Activated T-cell treated with anti-CD3 and anti-CD28 coated beads, Interleukin-2, amount 50 U/mL, for 72 hours (primary cell): ENCODE data around the gene SLC25A1. TPM values are rescaled to one million over a fixed set of nuclear protein-coding genes. Genes with fewer than 3 reads are reported as not detected.

ENCODE experiments used
- ATAC-seq, 2 donors: fragments of 150-1000 bp; cut with Tn5 transposase; replicated peaks in 1 of 2; 2 replicates each; pipeline ENCODE4 v1.10.0; 2021; ENCODE audit warnings: moderate library complexity in 2 of 2, mild to moderate bottlenecking in 1 of 2
- DNase-seq, 2 donors: peaks; one replicate each; pipeline ENCODE4 v3.0.0; 2021 to 2022; ENCODE audit warnings: mixed read lengths in 1 of 2
- H3K27ac Mint-ChIP-seq: one replicate; pipeline ENCODE4 v1.8.0; 2022; ENCODE audit warnings: mild to moderate bottlenecking, moderate library complexity, mixed read lengths
- H3K27me3 Mint-ChIP-seq: one replicate; pipeline ENCODE4 v1.8.0; 2022; ENCODE audit warnings: low read depth, mixed read lengths
- H3K36me3 Mint-ChIP-seq, 2 donors: one replicate each; pipeline ENCODE4 v1.8.0; 2022; ENCODE audit warnings: mixed read lengths in 2 of 2, mild to moderate bottlenecking in 1 of 2; ENCODE audit not compliant: insufficient read depth in 2 of 2
- H3K4me1 Mint-ChIP-seq: one replicate; pipeline ENCODE4 v1.8.0; 2022; ENCODE audit warnings: low read depth, mixed read lengths
- H3K4me3 Mint-ChIP-seq, 2 donors: one replicate each; pipeline ENCODE4 v1.8.0; 2022; ENCODE audit warnings: mild to moderate bottlenecking in 2 of 2, mixed read lengths in 2 of 2, moderate library complexity in 2 of 2
- H3K9me3 Mint-ChIP-seq, 2 donors: one replicate each; pipeline ENCODE4 v1.8.0; 2022; ENCODE audit warnings: mixed read lengths in 2 of 2
- total RNA-seq, 2 donors: library from RNA; stranded (reverse); gene quantifications; one replicate each; pipeline ENCODE4 v1.2.3, GENCODE V29; 2022

The SLC25A1 gene
- total RNA-seq, 2 donors from 2014 or later: 34.3 TPM

- peak overlapping the region; percentile 95 to 100 for H3K4me3 Mint-ChIP-seq
- no peaks in the 10 kb centered on the region for H3K9me3 Mint-ChIP-seq
- H3K4me1 Mint-ChIP-seq: peaks cover 18% of the 10 kb centered on the region
- no peak overlapping the region for H3K27ac Mint-ChIP-seq
- ATAC-seq (no peak), DNase-seq (no peak)
- peaks cover 3 to 13% of the 10 kb centered on the region in 2 donors for H3K36me3 Mint-ChIP-seq
- peaks cover 17% of the 10 kb centered on the region for H3K27me3 Mint-ChIP-seq
These were observed 35.3 kb downstream of the SLC25A1 start for GRCh38 chr22:19143212-19143611.

- Mint-ChIP-seq H3K4me1 (peaks cover 18% of the 10 kb centered on the region), H3K36me3 (peaks cover 3 to 13% of the 10 kb centered on the region in 2 donors), H3K4me3 (peak overlapping the region; percentile 19 to 54), H3K9me3 (no peaks in the 10 kb centered on the region), H3K27ac (no peak overlapping the region), H3K27me3 (peaks cover 10% of the 10 kb centered on the region)
- no peak for DNase-seq
- no peak for ATAC-seq
These were observed 36.1 kb downstream of the SLC25A1 start for GRCh38 chr22:19142394-19142793.

GRCh38 chr22:19139974-19140373, 38.6 kb downstream of the SLC25A1 start:
- Mint-ChIP-seq H3K4me3 (no peak overlapping the region), H3K36me3 (peaks cover 3 to 24% of the 10 kb centered on the region in 2 donors), H3K9me3 (no peaks in the 10 kb centered on the region), H3K27me3 (no peaks in the 10 kb centered on the region), H3K4me1 (peaks cover 18% of the 10 kb centered on the region), H3K27ac (no peak overlapping the region)
- ATAC-seq (no peak), DNase-seq (no peak)

GRCh38 chr22:19139001-19139356, 39.6 kb downstream of the SLC25A1 start:
- no peak for ATAC-seq
- Mint-ChIP-seq H3K4me3 (no peak overlapping the region), H3K9me3 (no peaks in the 10 kb centered on the region), H3K36me3 (peaks cover 1 to 20% of the 10 kb centered on the region in 2 donors), H3K27ac (no peak overlapping the region), H3K27me3 (no peaks in the 10 kb centered on the region), H3K4me1 (peaks cover 8% of the 10 kb centered on the region)
- DNase-seq: no peak

- Mint-ChIP-seq H3K36me3 (peaks cover 0 to 19% of the 10 kb centered on the region in 2 donors), H3K27me3 (no peaks in the 10 kb centered on the region), H3K4me1 (peaks cover 2% of the 10 kb centered on the region), H3K9me3 (no peaks in the 10 kb centered on the region), H3K27ac (no peak overlapping the region), H3K4me3 (no peak overlapping the region)
- ATAC-seq: no peak
- DNase-seq: no peak
These were observed 40.1 kb downstream of the SLC25A1 start for GRCh38 chr22:19138217-19139000.

- Mint-ChIP-seq H3K36me3 (peaks cover 0 to 19% of the 10 kb centered on the region in 2 donors), H3K27ac (no peak overlapping the region), H3K27me3 (no peaks in the 10 kb centered on the region), H3K4me3 (no peak overlapping the region), H3K4me1 (no peaks in the 10 kb centered on the region), H3K9me3 (no peaks in the 10 kb centered on the region)
- ATAC-seq (no peak), DNase-seq (no peak)
These were observed 40.9 kb downstream of the SLC25A1 start for GRCh38 chr22:19137384-19138216.

GRCh38 chr22:19136915-19137314, 41.6 kb downstream of the SLC25A1 start:
- no peak for DNase-seq
- H3K27ac Mint-ChIP-seq: peak overlapping the region; percentile 5
- no peaks in the 10 kb centered on the region for H3K27me3 Mint-ChIP-seq
- H3K4me3 Mint-ChIP-seq: no peak overlapping the region
- H3K36me3 Mint-ChIP-seq: peaks cover 0 to 17% of the 10 kb centered on the region in 2 donors
- no peaks in the 10 kb centered on the region for H3K4me1 Mint-ChIP-seq
- no peaks in the 10 kb centered on the region for H3K9me3 Mint-ChIP-seq
- ATAC-seq: no peak

GRCh38 chr22:19134874-19135273, 43.7 kb downstream of the SLC25A1 start:
- Mint-ChIP-seq H3K36me3 (peaks cover 0 to 12% of the 10 kb centered on the region in 2 donors), H3K4me1 (no peaks in the 10 kb centered on the region), H3K4me3 (no peak overlapping the region), H3K27ac (no peak overlapping the region), H3K9me3 (no peaks in the 10 kb centered on the region), H3K27me3 (no peaks in the 10 kb centered on the region)
- DNase-seq: no peak
- ATAC-seq: no peak

GRCh38 chr22:19134176-19134831, 44.2 kb downstream of the SLC25A1 start:
- Mint-ChIP-seq H3K4me3 (no peak overlapping the region), H3K27ac (no peak overlapping the region), H3K4me1 (no peaks in the 10 kb centered on the region)

GRCh38 chr22:19133561-19133960, 45.0 kb downstream of the SLC25A1 start:
- no peaks in the 10 kb centered on the region for H3K9me3 Mint-ChIP-seq
- ATAC-seq (no peak), DNase-seq (no peak)
- no peaks in the 10 kb centered on the region for H3K27me3 Mint-ChIP-seq
- peaks cover 0 to 12% of the 10 kb centered on the region in 2 donors for H3K36me3 Mint-ChIP-seq
- no peak overlapping the region for H3K27ac Mint-ChIP-seq
- no peaks in the 10 kb centered on the region for H3K4me1 Mint-ChIP-seq
- no peak overlapping the region for H3K4me3 Mint-ChIP-seq

More at GRCh38 chr22:19134176-19134831, 44.2 kb downstream of the SLC25A1 start:
- no peaks in the 10 kb centered on the region for H3K27me3 Mint-ChIP-seq
- peaks cover 0 to 12% of the 10 kb centered on the region in 2 donors for H3K36me3 Mint-ChIP-seq
- peak in 1 of 2 donors; percentile 16 for ATAC-seq
- no peak for DNase-seq
- no peaks in the 10 kb centered on the region for H3K9me3 Mint-ChIP-seq

GRCh38 chr22:19132693-19133400, 45.7 kb downstream of the SLC25A1 start:
- no peak for DNase-seq
- H3K27ac Mint-ChIP-seq: no peak overlapping the region
- no peak for ATAC-seq
- no peaks in the 10 kb centered on the region for H3K9me3 Mint-ChIP-seq
- H3K4me3 Mint-ChIP-seq: no peak overlapping the region
- H3K27me3 Mint-ChIP-seq: no peaks in the 10 kb centered on the region
- peaks cover 0 to 12% of the 10 kb centered on the region in 2 donors for H3K36me3 Mint-ChIP-seq
- H3K4me1 Mint-ChIP-seq: no peaks in the 10 kb centered on the region

GRCh38 chr22:19132153-19132552, 46.4 kb downstream of the SLC25A1 start:
- ATAC-seq (no peak), DNase-seq (no peak)
- Mint-ChIP-seq H3K9me3 (no peaks in the 10 kb centered on the region), H3K4me3 (no peak overlapping the region), H3K27me3 (no peaks in the 10 kb centered on the region), H3K4me1 (no peaks in the 10 kb centered on the region), H3K27ac (no peak overlapping the region), H3K36me3 (peaks cover 0 to 12% of the 10 kb centered on the region in 2 donors)
